Glutamatergic neuron (in vitro differentiated cells): ENCODE measurements around the gene KIRREL3. TPM values are rescaled to one million over a fixed set of nuclear protein-coding genes. Genes with fewer than 3 reads are reported as not detected.

Source experiments
- DNase-seq: peaks from one replicate; pipeline ENCODE4 v3.0.0; 2022
- H3K27ac Mint-ChIP-seq: one replicate; pipeline ENCODE4 v1.8.0; 2020; ENCODE audit warnings: mild to moderate bottlenecking, mixed read lengths, inconsistent platforms; ENCODE audit not compliant: unreplicated experiment
- H3K27me3 Mint-ChIP-seq: one replicate; pipeline ENCODE4 v1.8.0; 2020; ENCODE audit warnings: mild to moderate bottlenecking, moderate library complexity, mixed read lengths, inconsistent platforms; ENCODE audit not compliant: unreplicated experiment
- H3K36me3 Mint-ChIP-seq: one replicate; pipeline ENCODE4 v1.8.0; 2020; ENCODE audit warnings: mild to moderate bottlenecking, mixed read lengths, inconsistent platforms; ENCODE audit not compliant: unreplicated experiment
- H3K4me1 Mint-ChIP-seq: one replicate; pipeline ENCODE4 v1.8.0; 2020; ENCODE audit warnings: mild to moderate bottlenecking, low read depth, mixed read lengths, inconsistent platforms; ENCODE audit not compliant: unreplicated experiment
- H3K4me3 Mint-ChIP-seq: one replicate; pipeline ENCODE4 v1.8.0; 2020; ENCODE audit warnings: mild to moderate bottlenecking, mixed read lengths, inconsistent platforms; ENCODE audit not compliant: unreplicated experiment
- H3K9me3 Mint-ChIP-seq: one replicate; pipeline ENCODE4 v1.8.0; 2020; ENCODE audit warnings: mild to moderate bottlenecking, moderate library complexity, mixed read lengths, inconsistent platforms; ENCODE audit not compliant: unreplicated experiment
- CTCF ChIP-seq: fragments of 200-600 bp; sonication (generic); IDR thresholded peaks from one replicate; pipeline ENCODE4 v1.5.0; 2021; ENCODE audit not compliant: partially characterized antibody, unreplicated experiment
- total RNA-seq: library from RNA; stranded (reverse); fragmentation: NEBNext Ultra II Directional; extraction: Animal tissue kit (Norgen Biotek cat#: 25700); gene quantifications from one replicate; pipeline ENCODE4 v1.2.1, GENCODE V29; 2021; ENCODE audit not compliant: unreplicated experiment

KIRREL3 gene
- total RNA-seq, 1 donor from 2014 or later: 25.3 TPM

- no peak for TF ChIP-seq CTCF
- Mint-ChIP-seq H3K27ac (no peak overlapping the region), H3K4me3 (no peak overlapping the region), H3K36me3 (no peaks in the 10 kb centered on the region), H3K9me3 (no peaks in the 10 kb centered on the region), H3K4me1 (peaks cover 9% of the 10 kb centered on the region), H3K27me3 (peaks cover 4% of the 10 kb centered on the region)
- DNase-seq: no peak
Observed at GRCh38 chr11:126696982-126697381, 303.6 kb downstream of the KIRREL3 start.

GRCh38 chr11:126695293-126695692 lies 305.3 kb downstream of the KIRREL3 start:
- H3K36me3 Mint-ChIP-seq: no peaks in the 10 kb centered on the region
- peaks cover 4% of the 10 kb centered on the region for H3K27me3 Mint-ChIP-seq
- no peak for DNase-seq
- no peak for TF ChIP-seq CTCF
- no peak overlapping the region for H3K4me3 Mint-ChIP-seq
- H3K27ac Mint-ChIP-seq: no peak overlapping the region
- no peaks in the 10 kb centered on the region for H3K9me3 Mint-ChIP-seq
- peaks cover 9% of the 10 kb centered on the region for H3K4me1 Mint-ChIP-seq

DNA sequence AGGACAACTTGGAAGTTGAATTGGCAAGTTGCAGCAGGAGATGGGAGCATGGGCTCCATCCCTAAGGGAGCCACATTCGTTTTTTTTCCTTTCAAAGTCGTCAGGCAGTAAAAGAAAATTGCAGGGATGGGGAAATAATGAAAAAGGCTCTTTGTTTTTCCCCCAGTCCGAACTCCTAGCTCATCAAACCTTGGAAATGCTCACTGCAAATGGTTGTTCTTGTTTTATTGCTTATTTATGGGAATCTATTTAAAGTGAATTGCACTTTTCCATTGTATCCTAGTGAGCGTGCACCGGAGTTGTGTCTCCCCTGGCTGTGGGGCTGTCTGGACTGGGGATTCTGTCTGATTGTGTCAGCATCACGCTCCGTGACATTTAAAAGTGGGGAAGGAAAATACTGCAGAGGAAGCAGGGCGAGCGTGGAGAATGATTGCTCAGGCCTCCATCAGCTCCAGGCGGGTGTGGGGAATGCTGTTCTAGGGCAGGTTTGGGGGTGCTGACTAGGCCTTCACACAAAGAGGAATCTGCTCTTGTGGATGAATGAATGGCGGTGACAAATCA lies 306.4 kb downstream of the KIRREL3 start:
- no peak overlapping the region for H3K27ac Mint-ChIP-seq
- TF ChIP-seq CTCF: no peak
- no peak overlapping the region for H3K4me3 Mint-ChIP-seq
- H3K27me3 Mint-ChIP-seq: peaks cover 4% of the 10 kb centered on the region
- H3K36me3 Mint-ChIP-seq: no peaks in the 10 kb centered on the region
- DNase-seq: no peak
- H3K4me1 Mint-ChIP-seq: peaks cover 9% of the 10 kb centered on the region
- H3K9me3 Mint-ChIP-seq: no peaks in the 10 kb centered on the region

DNA sequence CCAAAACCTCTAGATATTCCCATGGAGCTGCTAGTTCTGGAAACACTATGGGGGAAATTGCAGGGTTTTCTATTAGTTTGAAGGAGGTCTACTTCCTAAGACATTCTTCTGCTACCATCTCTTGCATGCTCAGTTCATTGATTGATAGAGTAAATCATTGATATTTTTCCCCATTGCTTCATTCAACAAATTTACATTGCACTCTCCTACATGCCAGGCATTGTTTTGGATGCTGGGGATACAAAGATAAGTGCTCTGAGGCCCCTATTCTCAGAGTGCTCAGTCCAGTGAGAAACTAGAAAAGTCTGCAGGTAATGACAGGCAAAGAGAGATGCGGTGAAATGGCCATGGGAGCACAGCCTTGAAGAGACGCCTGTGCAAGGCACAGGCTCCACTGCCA lies 313.1 kb downstream of the KIRREL3 start:
- Mint-ChIP-seq H3K27me3 (no peaks in the 10 kb centered on the region), H3K4me3 (no peak overlapping the region), H3K27ac (no peak overlapping the region), H3K9me3 (peaks cover 4% of the 10 kb centered on the region), H3K4me1 (no peaks in the 10 kb centered on the region), H3K36me3 (no peaks in the 10 kb centered on the region)
- no peak for TF ChIP-seq CTCF
- no peak for DNase-seq

DNA sequence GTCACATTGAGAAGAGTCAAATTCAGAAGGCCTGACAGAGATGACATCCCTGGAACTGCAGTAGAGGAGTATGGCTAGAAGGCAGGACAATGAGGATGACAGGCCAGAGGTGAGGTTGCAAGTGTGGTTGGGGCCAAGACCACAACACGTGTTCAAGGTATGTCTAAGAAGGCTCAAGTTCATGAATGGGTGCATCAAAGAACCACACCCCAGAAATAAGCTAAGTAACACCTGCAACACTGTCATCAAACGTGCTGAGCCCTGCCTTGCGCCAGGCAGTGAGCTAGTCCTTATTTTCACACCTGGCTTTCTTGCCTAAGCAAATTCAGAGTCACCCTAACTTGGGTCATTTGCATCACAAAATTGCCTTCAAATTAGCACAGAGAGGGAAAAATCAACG lies 313.6 kb downstream of the KIRREL3 start:
- H3K4me3 Mint-ChIP-seq: no peak overlapping the region
- H3K27me3 Mint-ChIP-seq: no peaks in the 10 kb centered on the region
- no peaks in the 10 kb centered on the region for H3K36me3 Mint-ChIP-seq
- no peaks in the 10 kb centered on the region for H3K4me1 Mint-ChIP-seq
- no peak overlapping the region for H3K27ac Mint-ChIP-seq
- H3K9me3 Mint-ChIP-seq: peaks cover 4% of the 10 kb centered on the region
- no peak for TF ChIP-seq CTCF
- no peak for DNase-seq
